OCI-M2 (cell line): Measurements from ENCODE around the gene PDE4B.

ENCODE experiments used
- DNase-seq: peaks from one replicate; lab custom pipeline; 2025; ENCODE audit not compliant: unreplicated experiment; lab: John Stamatoyannopoulos, UW

PDE4B gene

GRCh38 chr1:66330722-66331141 lies 538.0 kb downstream of the PDE4B start:
- no peak for DNase-seq

GRCh38 chr1:66331658-66332547 lies 539.2 kb downstream of the PDE4B start:
- DNase-seq = no peak

GRCh38 chr1:66332548-66332901 lies 539.8 kb downstream of the PDE4B start:
- no peak for DNase-seq

- no peak for DNase-seq
Observed at GRCh38 chr1:66333466-66334199, 540.9 kb downstream of the PDE4B start.

- DNase-seq = no peak
Observed at GRCh38 chr1:66334318-66334717, 541.6 kb downstream of the PDE4B start.

- DNase-seq = no peak
Observed at GRCh38 chr1:66335125-66335524, 542.4 kb downstream of the PDE4B start.

GRCh38 chr1:66335859-66336640 lies 543.4 kb downstream of the PDE4B start:
- no peak for DNase-seq

- no peak for DNase-seq
Observed at GRCh38 chr1:66336641-66336990, 543.9 kb downstream of the PDE4B start.

- DNase-seq = no peak
Observed at GRCh38 chr1:66337249-66337648, 544.6 kb downstream of the PDE4B start.

- no peak for DNase-seq
Observed at GRCh38 chr1:66339944-66340343, 547.2 kb downstream of the PDE4B start.

- DNase-seq = no peak
Observed at GRCh38 chr1:66341446-66342089, 548.9 kb downstream of the PDE4B start.

- DNase-seq = no peak
Observed at GRCh38 chr1:66342707-66343106, 550.0 kb downstream of the PDE4B start.

GRCh38 chr1:66343569-66344325 lies 551.1 kb downstream of the PDE4B start:
- DNase-seq = no peak

GRCh38 chr1:66346057-66346795 lies 553.5 kb downstream of the PDE4B start:
- DNase-seq = no peak

- DNase-seq = no peak
Observed at GRCh38 chr1:66346873-66347272, 554.2 kb downstream of the PDE4B start.

GRCh38 chr1:66348776-66349175 lies 556.1 kb downstream of the PDE4B start:
- no peak for DNase-seq

GRCh38 chr1:66349242-66349641 lies 556.5 kb downstream of the PDE4B start:
- no peak for DNase-seq

- DNase-seq = no peak
Observed at GRCh38 chr1:66350001-66350547, 557.4 kb downstream of the PDE4B start.

GRCh38 chr1:66351478-66351877 lies 558.8 kb downstream of the PDE4B start:
- no peak for DNase-seq
